DND-41 (cell line): ENCODE data around the gene TRAPPC14.

Source experiments
- EZH2 ChIP-seq: IDR thresholded peaks from 3 replicates; pipeline ENCODE4 v1.6.1; 2012; ENCODE audit warnings: borderline replicate concordance, low read depth, mild to moderate bottlenecking, moderate library complexity, low read length, inconsistent platforms; ENCODE audit not compliant: severe bottlenecking
- TF ChIP-seq, protein P1 (sequence below): IDR thresholded peaks from 2 replicates; pipeline ENCODE4 v1.5.1; 2012; ENCODE audit warnings: borderline replicate concordance, low read length, moderate library complexity, mild to moderate bottlenecking; ENCODE audit not compliant: poor library complexity, severe bottlenecking; ENCODE audit errors: extremely low read depth

DNA sequence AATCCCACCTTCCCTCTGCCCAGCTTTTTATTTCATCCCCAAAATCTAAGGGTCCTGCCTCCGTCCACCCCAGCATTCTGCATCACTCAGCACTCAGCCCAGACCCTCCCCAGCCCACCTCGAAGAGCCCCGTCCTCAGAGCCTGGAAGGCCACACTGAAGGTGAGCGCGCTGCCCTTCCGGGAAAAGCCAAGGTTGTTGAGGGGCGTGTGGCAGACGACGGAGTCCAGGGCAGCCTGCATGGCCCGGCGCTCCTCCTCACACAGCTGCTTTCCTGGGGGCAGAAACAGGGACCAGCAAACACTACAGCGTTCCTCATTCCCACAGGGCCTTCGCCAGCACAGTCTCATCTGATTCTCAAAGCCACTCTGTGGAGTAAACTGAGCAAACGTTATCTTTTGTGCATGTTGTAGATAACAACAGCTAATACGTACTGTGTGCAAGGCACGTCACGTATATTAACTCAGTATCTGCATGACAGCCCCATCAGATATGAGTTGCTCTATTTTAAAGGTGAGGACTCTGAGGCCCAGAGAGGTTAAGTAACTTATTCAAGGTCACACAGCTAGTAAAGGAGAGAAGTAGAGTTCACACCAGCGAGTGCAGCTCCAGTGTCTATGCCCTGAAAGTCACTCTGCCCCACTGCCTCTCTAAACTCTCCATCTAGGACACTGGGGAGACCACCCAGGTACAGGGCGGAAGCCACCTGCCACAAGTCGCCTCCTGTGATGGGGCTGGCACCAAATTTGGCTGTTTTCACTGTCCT is 2.8 kb downstream of the TRAPPC14 start:
- no peak for TF ChIP-seq EZH2
- TF ChIP-seq, protein P1, sequence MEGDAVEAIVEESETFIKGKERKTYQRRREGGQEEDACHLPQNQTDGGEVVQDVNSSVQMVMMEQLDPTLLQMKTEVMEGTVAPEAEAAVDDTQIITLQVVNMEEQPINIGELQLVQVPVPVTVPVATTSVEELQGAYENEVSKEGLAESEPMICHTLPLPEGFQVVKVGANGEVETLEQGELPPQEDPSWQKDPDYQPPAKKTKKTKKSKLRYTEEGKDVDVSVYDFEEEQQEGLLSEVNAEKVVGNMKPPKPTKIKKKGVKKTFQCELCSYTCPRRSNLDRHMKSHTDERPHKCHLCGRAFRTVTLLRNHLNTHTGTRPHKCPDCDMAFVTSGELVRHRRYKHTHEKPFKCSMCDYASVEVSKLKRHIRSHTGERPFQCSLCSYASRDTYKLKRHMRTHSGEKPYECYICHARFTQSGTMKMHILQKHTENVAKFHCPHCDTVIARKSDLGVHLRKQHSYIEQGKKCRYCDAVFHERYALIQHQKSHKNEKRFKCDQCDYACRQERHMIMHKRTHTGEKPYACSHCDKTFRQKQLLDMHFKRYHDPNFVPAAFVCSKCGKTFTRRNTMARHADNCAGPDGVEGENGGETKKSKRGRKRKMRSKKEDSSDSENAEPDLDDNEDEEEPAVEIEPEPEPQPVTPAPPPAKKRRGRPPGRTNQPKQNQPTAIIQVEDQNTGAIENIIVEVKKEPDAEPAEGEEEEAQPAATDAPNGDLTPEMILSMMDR: no peak
